ENCODE data around the gene NCAPD3.

Gene NCAPD3

GRCh38 chr11:134252346-134253187 lies 28.8 kb upstream of the NCAPD3 start:
- peak; percentile 18 for DNase-seq (ENCODE audit: low spot score)

DNA sequence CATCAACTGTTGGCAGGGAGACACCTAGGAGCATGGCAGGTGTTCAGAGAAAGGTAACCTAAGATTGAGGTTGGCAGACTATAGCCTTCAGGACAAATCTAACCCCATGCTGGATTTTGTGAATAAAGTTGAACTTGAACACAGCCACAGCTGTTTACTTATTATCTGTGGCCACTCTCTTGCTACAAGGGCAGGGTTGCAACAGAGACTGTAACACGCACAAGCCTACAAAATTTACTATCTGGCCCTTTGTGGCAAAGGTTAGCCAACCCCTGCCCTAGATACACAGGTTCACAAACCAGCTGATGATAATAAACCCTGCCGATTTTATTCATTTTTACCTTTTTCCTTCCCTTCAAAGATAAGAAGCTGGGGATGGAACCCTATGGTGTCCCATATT lies 26.9 kb upstream of the NCAPD3 start:
- no peak for DNase-seq (ENCODE audit: low spot score)

DNA sequence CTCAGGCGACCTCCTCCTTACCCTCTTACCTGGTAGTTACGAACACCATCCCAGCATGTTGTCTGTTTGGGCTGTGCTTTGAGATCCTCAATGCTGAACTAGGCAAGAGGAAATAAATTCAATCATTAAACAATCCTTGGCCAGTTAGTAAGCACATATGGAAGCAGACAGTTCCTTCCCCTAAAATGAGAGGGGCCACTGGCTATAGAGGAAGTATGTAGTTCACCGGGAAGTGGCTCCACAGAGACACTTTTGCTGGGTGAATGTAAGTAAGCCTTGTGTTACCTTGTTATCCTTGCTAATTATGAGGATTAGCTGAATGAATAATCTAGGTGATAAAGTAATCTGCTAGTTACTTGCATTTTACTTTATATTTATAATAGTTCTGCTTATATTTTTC lies 26.5 kb upstream of the NCAPD3 start:
- no peak for DNase-seq (ENCODE audit: low spot score)

DNA sequence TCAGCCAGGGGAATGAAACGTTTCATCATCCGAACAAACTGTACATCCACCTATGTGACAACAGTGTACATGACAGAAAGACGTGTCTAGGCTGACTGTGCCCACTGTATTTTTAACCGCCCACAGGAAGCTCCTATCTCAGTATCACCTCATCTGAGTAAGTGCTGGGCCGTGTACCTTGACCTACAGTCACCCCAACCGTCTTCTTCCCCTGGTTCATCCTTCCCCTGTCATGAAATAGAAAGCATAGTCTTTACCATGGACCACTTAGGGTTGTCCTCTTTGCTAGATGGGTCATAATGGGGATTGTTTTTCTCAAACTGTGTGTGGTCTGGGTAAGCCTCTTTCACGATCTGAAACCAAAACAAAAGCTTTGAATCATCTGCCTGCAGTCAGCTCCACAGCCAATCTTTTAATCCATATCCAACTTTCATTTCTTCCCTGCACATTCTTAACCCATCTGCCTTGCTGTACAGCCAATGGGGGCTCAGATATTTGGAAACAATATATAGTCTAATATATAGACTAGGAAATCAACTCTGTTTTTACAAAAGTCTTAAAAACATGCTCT lies 25.2 kb upstream of the NCAPD3 start:
- no peak for DNase-seq (ENCODE audit: low spot score)

GRCh38 chr11:134246678-134247077 lies 22.9 kb upstream of the NCAPD3 start:
- no peak for DNase-seq (ENCODE audit: low spot score)

DNA sequence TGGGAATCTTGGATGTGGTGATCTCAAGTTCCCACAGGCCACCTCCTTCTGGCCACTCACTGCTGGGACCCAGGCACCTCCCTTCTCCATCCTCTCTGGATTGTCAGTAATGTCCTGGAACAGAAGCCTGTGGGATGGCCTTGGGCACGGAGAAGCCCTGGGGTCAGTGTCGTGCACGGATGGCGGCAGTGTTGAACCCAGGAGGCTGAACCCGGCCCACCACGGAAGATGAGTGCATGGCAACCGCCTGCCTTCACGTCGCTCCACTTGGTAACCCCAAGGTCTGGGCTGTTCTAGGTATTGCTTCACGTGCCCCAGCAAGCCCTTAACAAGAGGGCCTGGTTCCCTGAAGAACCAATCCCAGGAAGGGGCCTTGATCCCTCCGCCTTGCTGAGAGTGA lies 22.3 kb upstream of the NCAPD3 start:
- DNase-seq (ENCODE audit: low spot score) = no peak

- DNase-seq (ENCODE audit: low spot score) = no peak
Measured at GRCh38 chr11:134245434-134245833, 21.7 kb upstream of the NCAPD3 start.

DNA sequence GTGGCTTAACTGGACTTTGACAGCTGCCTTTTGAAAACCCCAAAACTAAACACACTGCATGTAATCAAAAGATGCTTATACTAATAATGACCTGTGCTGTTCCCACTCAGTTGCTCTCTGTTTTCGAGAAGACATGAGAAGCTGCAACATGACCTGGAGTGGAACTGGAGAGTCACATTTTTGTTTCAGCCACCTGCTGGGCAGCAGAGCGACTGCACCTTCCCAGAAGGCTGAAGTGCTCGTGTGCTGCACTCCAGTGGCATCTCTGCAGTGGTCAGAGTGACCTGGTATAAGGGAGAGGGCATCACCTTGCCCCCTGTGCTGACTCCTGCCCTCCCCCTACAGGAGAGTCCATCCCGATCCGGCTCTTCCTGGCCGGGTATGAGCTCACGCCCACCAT lies 20.8 kb upstream of the NCAPD3 start:
- peak; percentile 18 for DNase-seq (ENCODE audit: low spot score)

GRCh38 chr11:134243913-134244312 lies 20.1 kb upstream of the NCAPD3 start:
- DNase-seq (ENCODE audit: low spot score) = no peak

DNA sequence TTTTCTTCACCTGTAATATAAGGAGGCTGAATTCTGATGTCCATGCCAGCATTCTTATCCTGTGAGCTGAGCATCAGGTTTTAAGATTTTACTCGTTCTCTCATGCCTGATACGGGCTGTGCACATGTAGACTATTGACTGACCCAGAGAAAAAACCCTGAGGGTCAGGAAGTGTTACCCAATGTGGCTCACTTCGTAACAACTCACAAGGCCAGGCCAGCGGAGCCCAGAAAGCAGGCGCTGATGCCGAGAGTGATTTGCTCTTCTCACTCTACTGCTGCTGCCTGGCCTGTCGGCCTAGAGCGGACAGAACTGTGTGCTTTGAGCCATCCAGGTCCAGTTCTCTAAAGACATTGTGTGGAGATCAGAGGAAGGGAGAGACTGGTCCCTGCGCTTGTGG lies 18.6 kb upstream of the NCAPD3 start:
- DNase-seq (ENCODE audit: low spot score) = no peak

DNA sequence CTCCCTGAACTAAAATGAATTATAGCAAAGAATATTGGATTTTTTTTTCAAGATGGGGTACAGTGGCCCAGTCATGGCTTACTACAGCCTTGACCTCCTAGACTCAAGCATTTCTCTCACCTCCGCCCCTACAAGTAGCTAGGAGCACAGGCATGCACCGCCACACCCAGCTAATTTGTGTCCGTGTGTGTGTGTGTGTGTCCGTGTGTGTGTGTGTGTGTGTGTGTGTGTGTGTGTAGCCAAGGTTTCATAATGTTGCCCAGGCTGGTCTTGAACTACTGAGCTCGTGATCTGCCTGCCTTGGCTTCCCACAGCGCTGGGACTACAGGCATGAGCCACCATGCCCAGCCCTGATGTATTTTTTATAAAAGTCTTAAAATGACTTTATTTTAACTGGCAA lies 16.8 kb upstream of the NCAPD3 start:
- DNase-seq (ENCODE audit: low spot score) = no peak

GRCh38 chr11:134238956-134239355 lies 15.2 kb upstream of the NCAPD3 start:
- DNase-seq (ENCODE audit: low spot score) = no peak

DNA sequence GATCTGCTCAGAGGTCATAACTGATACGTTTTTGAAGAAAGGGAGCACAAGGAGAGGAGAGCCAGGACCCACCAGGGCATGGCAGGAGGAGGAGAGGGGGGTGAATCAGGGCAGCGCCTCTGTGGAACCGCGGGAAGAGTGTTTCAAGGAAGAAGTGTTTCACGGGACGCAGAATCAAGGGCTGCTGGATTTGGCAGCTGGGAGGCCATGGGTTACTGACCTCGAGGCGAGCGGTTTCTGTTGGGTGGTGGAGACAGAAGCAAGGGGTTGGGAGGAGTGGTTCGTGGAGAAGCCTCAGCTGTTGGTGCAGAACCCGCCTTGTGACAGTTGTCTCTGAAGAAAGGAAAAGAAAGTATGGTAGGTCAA lies 13.8 kb upstream of the NCAPD3 start:
- DNase-seq (ENCODE audit: low spot score) = no peak

GRCh38 chr11:134236834-134237556 lies 13.2 kb upstream of the NCAPD3 start:
- no peak for DNase-seq (ENCODE audit: low spot score)

DNA sequence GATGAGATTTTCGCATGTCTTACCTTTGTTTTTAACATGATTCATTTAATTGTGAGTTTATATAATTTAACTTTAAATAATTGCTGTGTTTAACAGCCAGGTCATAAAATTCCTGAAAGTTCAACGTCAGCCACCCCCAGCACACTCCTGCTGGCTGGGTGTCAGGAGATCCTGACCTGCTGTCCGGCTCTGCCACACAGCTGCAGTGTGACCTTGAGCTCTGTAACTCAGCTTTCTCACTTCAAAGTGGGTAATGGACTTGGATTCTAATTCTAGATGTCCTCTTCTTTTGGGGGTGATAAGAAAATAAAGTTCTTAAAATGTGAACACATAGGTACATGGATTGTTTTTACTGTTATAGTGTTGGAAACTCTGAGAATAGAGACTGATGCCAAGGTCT lies 11.6 kb upstream of the NCAPD3 start:
- DNase-seq (ENCODE audit: low spot score) = no peak

DNA sequence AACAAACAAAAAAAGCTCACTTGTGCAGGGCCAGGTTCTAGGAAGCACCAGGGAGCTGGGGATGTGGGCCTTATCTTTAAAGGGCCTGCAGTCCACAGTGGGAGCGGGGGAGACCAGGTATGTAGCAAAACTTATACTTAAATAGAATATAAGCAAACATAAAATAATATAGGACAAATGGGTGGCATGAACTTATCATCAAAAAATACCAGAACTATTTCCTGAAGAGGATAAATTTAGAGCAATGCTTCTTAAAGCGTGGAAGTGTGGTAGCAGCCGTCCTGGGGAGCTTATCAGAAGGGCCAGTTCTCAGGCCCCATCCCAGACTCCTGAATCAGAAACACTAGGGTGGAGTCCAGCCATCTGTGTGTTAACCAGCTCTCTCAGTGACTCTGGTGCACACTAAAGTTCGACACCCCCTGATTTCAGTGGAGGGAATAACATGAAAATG lies 10.0 kb upstream of the NCAPD3 start:
- DNase-seq (ENCODE audit: low spot score) = no peak

GRCh38 chr11:134231958-134232659 lies 8.3 kb upstream of the NCAPD3 start:
- DNase-seq (ENCODE audit: low spot score) = no peak

- no peak for DNase-seq (ENCODE audit: low spot score)
Measured at GRCh38 chr11:134230339-134230738, 6.6 kb upstream of the NCAPD3 start.

- DNase-seq (ENCODE audit: low spot score) = no peak
Measured at GRCh38 chr11:134229126-134229790, 5.5 kb upstream of the NCAPD3 start.

- no peak for DNase-seq (ENCODE audit: low spot score)
Measured at GRCh38 chr11:134228625-134229024, 4.9 kb upstream of the NCAPD3 start.

DNA sequence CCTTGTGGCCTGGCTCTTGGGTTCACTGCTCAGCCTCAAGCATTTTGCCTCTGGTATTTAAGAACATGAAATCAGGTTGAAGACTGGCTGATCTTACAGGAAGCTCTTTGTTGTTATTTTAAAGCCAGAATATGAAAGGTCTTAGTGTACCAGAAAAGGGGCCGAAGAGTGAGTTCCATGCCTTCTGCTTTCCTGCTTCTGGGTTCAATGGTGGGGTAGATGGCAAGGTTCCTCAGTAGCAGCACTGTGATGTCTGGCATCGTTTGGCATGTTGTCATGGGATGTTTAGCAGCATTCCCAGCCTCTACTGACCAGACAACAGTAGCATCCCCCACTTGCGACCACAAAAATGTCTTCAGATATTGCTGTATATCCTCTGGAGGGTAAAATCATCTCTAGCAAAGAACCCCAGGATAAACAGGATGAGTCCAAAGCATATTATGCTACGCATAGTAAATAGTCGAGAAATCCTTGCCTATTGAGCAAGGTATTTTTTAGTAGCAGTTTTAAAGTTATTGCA lies 3.1 kb upstream of the NCAPD3 start:
- DNase-seq (ENCODE audit: low spot score) = no peak

Data from cerebellar cortex (tissue), 1 donor.